ENCODE measurements around the gene ZBTB5.
"Not testable (repeated sequence)": the region's sequence is repeated elsewhere in the genome, so short reads cannot be mapped to it uniquely, and the experiment has no call there.

Gene ZBTB5

DNA sequence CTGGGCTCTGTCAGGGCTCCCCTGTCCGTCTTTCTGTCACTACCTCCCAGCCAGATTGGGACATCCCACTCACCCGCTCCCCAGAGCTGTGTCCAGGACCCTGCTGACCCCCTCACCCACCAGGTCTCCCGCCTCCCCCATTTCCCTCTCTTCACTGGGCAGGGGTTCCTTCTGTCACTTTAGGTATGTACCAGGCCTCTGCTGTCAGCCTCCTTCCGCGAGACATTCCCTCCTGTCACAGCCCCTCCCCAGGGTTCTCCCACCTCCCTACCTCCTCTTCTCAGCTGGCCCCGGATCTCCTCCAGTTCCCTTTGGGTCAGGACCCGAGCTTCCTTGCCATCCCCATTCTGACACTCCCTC, 21.0 kb upstream of the ZBTB5 start:
- H3K9me2 ChIP-seq (replicated peaks; ENCODE audit: insufficient read depth, low read length), result no peaks in the 10 kb centered on the region
- H3F3A ChIP-seq (ENCODE audit: insufficient read depth), result peaks cover 5% of the 10 kb centered on the region; the same call in 1 of the 2 replicates
- H4K20me1 ChIP-seq (ENCODE audit: low read depth, low read length), result no peaks in the 10 kb centered on the region
- H3K4me2 ChIP-seq (ENCODE audit: low read depth, low read length, poor library complexity, severe bottlenecking), result peak overlapping the region; percentile 76
- TF ChIP-seq EZH2phosphoT487 (conservative IDR thresholded peaks at IDR 0.05; ENCODE audit: low read length), result no peak
- TF ChIP-seq, protein P1, sequence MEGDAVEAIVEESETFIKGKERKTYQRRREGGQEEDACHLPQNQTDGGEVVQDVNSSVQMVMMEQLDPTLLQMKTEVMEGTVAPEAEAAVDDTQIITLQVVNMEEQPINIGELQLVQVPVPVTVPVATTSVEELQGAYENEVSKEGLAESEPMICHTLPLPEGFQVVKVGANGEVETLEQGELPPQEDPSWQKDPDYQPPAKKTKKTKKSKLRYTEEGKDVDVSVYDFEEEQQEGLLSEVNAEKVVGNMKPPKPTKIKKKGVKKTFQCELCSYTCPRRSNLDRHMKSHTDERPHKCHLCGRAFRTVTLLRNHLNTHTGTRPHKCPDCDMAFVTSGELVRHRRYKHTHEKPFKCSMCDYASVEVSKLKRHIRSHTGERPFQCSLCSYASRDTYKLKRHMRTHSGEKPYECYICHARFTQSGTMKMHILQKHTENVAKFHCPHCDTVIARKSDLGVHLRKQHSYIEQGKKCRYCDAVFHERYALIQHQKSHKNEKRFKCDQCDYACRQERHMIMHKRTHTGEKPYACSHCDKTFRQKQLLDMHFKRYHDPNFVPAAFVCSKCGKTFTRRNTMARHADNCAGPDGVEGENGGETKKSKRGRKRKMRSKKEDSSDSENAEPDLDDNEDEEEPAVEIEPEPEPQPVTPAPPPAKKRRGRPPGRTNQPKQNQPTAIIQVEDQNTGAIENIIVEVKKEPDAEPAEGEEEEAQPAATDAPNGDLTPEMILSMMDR (IDR thresholded peaks at IDR 0.05; ENCODE audit: insufficient read depth, low read length, poor library complexity, severe bottlenecking), result no peak
- H3K27ac ChIP-seq (ENCODE audit: low read depth, low read length), result peak overlapping the region; percentile 49
- H3K27me3 ChIP-seq (ENCODE audit: low read length), result no peaks in the 10 kb centered on the region
- H3K79me2 ChIP-seq (ENCODE audit: insufficient read depth, low read length), result peaks cover 32% of the 10 kb centered on the region
- no peaks in the 10 kb centered on the region for H3K9me3 ChIP-seq (ENCODE audit: insufficient read depth, low read length)
- H3K9ac ChIP-seq (ENCODE audit: low read length), result peak overlapping the region; percentile 92
- H3K4me3 ChIP-seq (ENCODE audit: insufficient read depth, low read length, poor library complexity, severe bottlenecking), result peak overlapping the region; percentile 81
- H2AFZ ChIP-seq (ENCODE audit: low read depth, low read length, severe bottlenecking), result no peak overlapping the region
- H3K36me3 ChIP-seq (ENCODE audit: low read length), result peaks cover 11% of the 10 kb centered on the region

DNA sequence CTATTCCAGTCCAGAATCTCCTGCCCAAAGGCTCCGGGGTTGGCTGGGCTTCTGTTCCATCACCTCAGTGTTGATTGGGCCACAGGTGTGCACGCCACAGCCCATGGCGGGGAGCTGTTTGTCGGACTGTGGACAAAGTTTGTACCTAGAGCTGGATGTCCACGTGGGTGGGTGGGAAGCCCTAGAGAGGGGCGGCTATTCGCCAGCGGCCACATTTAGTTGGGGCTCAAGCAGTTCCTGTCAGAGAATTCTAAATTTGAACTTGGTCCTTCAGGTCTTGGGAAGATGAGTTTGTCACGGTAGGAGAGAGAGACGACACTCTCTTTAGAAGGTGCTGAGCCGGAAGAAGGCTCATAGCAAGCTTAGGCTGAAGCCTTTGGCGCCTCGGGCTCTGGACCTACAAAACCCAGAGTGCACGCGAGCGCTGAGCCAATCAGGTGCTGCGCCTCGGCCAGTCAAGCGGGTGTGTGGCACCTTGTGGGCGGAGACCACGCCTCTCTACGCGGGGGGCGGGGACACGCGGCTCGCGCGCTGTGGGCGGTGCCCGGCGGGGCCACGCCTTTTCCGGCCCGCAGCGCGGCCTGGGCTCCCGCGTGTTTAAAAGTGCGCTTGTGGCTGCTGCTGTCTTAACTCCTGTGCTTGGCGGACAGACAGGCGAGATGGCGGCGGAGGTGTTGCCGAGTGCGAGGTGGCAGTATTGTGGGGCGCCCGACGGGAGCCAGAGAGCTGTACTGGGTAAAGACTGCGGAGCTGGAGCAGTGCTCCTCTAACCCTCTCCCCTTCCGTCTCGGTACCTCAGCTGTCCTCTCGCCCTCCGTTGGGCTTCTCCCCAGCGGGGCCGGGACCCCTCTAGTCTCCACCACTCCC, 20.4 kb upstream of the ZBTB5 start, which contains the start of gene POLR1E:
Gene POLR1E, plus strand, starts transcription at position 560 of the 867 bp plus-strand sequence. Its CDS starts 100 bp downstream, at position 660.
- peaks cover 5% of the 10 kb centered on the region; the same call in 1 of the 2 replicates for H3F3A ChIP-seq (ENCODE audit: insufficient read depth)
- H3K79me2 ChIP-seq (ENCODE audit: insufficient read depth, low read length), result peaks cover 32% of the 10 kb centered on the region
- H3K36me3 ChIP-seq (ENCODE audit: low read length), result peaks cover 6% of the 10 kb centered on the region; the same call in 1 of the 2 replicates
- H3K9me3 ChIP-seq (ENCODE audit: insufficient read depth, low read length), result no peaks in the 10 kb centered on the region
- H3K9me2 ChIP-seq (replicated peaks; ENCODE audit: insufficient read depth, low read length), result no peaks in the 10 kb centered on the region
- peak within 1 kb of the TSS; percentile 81 for H3K4me3 ChIP-seq (ENCODE audit: insufficient read depth, low read length, poor library complexity, severe bottlenecking)
- H3K27ac ChIP-seq (ENCODE audit: low read depth, low read length), result peak within 1 kb of the TSS; percentile 62
- H3K4me2 ChIP-seq (ENCODE audit: low read depth, low read length, poor library complexity, severe bottlenecking), result peak within 1 kb of the TSS; percentile 78
- no peaks in the 10 kb centered on the region for H3K27me3 ChIP-seq (ENCODE audit: low read length)
- peak within 1 kb of the TSS; percentile 92 for H3K9ac ChIP-seq (ENCODE audit: low read length)
- no peak for TF ChIP-seq EZH2phosphoT487 (conservative IDR thresholded peaks at IDR 0.05; ENCODE audit: low read length)
- peak within 1 kb of the TSS; percentile 92 for H2AFZ ChIP-seq (ENCODE audit: low read depth, low read length, severe bottlenecking)
- H4K20me1 ChIP-seq (ENCODE audit: low read depth, low read length), result no peaks in the 10 kb centered on the region

DNA sequence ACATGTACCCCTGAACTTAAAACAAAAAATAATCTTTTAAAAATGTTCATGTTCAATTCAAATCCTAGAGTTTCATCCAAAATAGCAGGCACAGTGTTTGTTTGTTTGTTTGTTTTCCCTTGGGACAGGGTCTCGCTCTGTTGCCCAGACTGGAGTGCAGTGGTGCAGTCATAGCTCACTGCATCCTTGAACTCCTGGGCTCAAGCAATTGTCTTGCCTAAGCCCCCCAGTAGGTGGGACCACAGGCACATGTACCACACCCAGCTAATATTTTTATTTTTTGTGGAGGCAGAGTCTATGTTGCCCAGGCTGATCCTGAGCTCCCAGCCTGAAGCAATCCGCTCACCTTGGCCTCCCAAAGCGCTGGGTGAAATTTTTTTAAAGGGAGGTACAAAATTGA, 15.5 kb upstream of the ZBTB5 start:
- Histone ChIP-seq H3K27ac (ENCODE audit: low read depth, low read length) (no peak overlapping the region), H3K9me2 (replicated peaks; ENCODE audit: insufficient read depth, low read length) (no peaks in the 10 kb centered on the region), H3K4me2 (ENCODE audit: low read depth, low read length, poor library complexity, severe bottlenecking) (no peak overlapping the region), H3K79me2 (ENCODE audit: insufficient read depth, low read length) (no peaks in the 10 kb centered on the region), H4K20me1 (ENCODE audit: low read depth, low read length) (no peaks in the 10 kb centered on the region), H3K9ac (ENCODE audit: low read length) (no peak overlapping the region), H3K4me3 (ENCODE audit: insufficient read depth, low read length, poor library complexity, severe bottlenecking) (no peak overlapping the region), H2AFZ (ENCODE audit: low read depth, low read length, severe bottlenecking) (no peak overlapping the region), H3F3A (ENCODE audit: insufficient read depth) (peaks cover 5% of the 10 kb centered on the region; the same call in 1 of the 2 replicates), H3K27me3 (ENCODE audit: low read length) (no peaks in the 10 kb centered on the region), H3K9me3 (ENCODE audit: insufficient read depth, low read length) (no peaks in the 10 kb centered on the region), H3K36me3 (ENCODE audit: low read length) (no peaks in the 10 kb centered on the region)
- TF ChIP-seq, protein P1 (IDR thresholded peaks at IDR 0.05; ENCODE audit: insufficient read depth, low read length, poor library complexity, severe bottlenecking), result peak; percentile 12
- TF ChIP-seq EZH2phosphoT487 (conservative IDR thresholded peaks at IDR 0.05; ENCODE audit: low read length), result no peak

DNA sequence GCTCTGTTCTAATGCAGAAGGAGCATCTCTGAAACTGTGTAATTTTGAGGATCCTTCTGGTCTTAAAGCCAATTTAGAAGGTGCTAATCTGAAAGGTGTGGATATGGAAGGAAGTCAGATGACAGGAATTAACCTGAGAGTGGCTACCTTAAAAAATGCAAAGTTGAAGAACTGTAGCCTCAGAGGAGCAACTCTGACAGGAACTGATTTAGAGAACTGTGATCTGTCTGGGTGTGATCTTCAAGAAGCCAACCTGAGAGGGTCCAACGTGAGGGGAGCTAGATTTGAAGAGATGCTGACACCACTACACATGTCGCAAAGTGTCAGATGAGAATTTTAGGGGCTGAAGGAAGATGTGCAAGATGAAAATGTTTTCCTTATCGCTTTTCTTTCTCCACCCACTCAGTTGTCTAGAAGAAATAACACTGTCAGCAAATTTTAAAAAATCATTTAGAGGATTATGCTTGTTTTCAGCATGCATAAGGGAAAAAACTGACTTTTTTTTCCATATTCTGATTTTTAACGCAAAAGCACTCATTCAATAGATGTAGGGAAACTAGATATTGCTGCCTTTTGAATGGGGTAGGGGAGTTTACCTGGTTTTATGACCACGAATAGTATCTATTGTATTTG, 12.9 kb upstream of the ZBTB5 start:
- H3K79me2 ChIP-seq (ENCODE audit: insufficient read depth, low read length); H4K20me1 ChIP-seq (ENCODE audit: low read depth, low read length); H3K4me3 ChIP-seq (ENCODE audit: insufficient read depth, low read length, poor library complexity, severe bottlenecking); H3F3A ChIP-seq (ENCODE audit: insufficient read depth); H2AFZ ChIP-seq (ENCODE audit: low read depth, low read length, severe bottlenecking); H3K9me2 ChIP-seq (replicated peaks; ENCODE audit: insufficient read depth, low read length); H3K9ac ChIP-seq (ENCODE audit: low read length); H3K4me2 ChIP-seq (ENCODE audit: low read depth, low read length, poor library complexity, severe bottlenecking); H3K27ac ChIP-seq (ENCODE audit: low read depth, low read length); H3K36me3 ChIP-seq (ENCODE audit: low read length); H3K27me3 ChIP-seq (ENCODE audit: low read length): not testable (repeated sequence)
- H3K9me3 ChIP-seq (ENCODE audit: insufficient read depth, low read length), result peaks cover 11% of the 10 kb centered on the region; the same call in 1 of the 2 replicates

DNA sequence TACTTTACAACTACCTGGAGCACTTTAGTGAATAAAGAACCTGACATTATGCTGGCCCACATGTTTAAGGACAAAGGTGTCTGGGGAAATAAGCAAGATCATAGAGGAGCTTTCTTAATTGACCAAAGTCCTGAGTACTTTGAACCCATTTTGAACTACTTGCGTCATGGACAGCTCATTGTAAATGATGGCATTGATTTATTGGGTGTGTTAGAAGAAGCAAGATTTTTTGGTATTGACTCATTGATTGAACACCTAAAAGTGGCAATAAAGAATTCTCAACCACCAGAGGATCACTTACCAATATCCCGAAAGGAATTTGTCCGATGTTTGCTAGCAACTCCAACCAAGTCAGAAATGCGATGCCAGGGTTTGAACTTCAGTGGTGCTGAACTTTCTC, 12.2 kb upstream of the ZBTB5 start:
- H3F3A ChIP-seq (ENCODE audit: insufficient read depth); H2AFZ ChIP-seq (ENCODE audit: low read depth, low read length, severe bottlenecking); H3K27me3 ChIP-seq (ENCODE audit: low read length); H3K9ac ChIP-seq (ENCODE audit: low read length); H3K36me3 ChIP-seq (ENCODE audit: low read length); H3K9me2 ChIP-seq (replicated peaks; ENCODE audit: insufficient read depth, low read length); H4K20me1 ChIP-seq (ENCODE audit: low read depth, low read length); H3K79me2 ChIP-seq (ENCODE audit: insufficient read depth, low read length); H3K27ac ChIP-seq (ENCODE audit: low read depth, low read length); H3K4me3 ChIP-seq (ENCODE audit: insufficient read depth, low read length, poor library complexity, severe bottlenecking); H3K4me2 ChIP-seq (ENCODE audit: low read depth, low read length, poor library complexity, severe bottlenecking): not testable (repeated sequence)
- H3K9me3 ChIP-seq (ENCODE audit: insufficient read depth, low read length), result peaks cover 11% of the 10 kb centered on the region; the same call in 1 of the 2 replicates
